Ascending aorta (tissue), 2 donors: ENCODE measurements around the gene GCNT1. TPM values are rescaled to one million over a fixed set of nuclear protein-coding genes. Genes with fewer than 3 reads are reported as not detected.

ENCODE experiments used
- DNase-seq, 2 donors: peaks; one replicate each; pipeline ENCODE4 v3.0.0-alpha.2; 2019; ENCODE audit warnings: low spot score in 2 of 2
- H3K27ac ChIP-seq, 2 donors: fragments of 200-600 bp; sonication (generic); one replicate each; pipeline ENCODE4 v1.5.1; 2016 to 2017; ENCODE audit warnings: mild to moderate bottlenecking in 1 of 2
- H3K27me3 ChIP-seq: fragments of 200-600 bp; sonication (generic); one replicate; pipeline ENCODE4 v1.5.1; 2017
- H3K36me3 ChIP-seq, 2 donors: fragments of 200-600 bp; sonication (generic); one replicate each; pipeline ENCODE4 v1.5.1; 2016
- H3K4me1 ChIP-seq, 2 donors: fragments of 200-600 bp; sonication (generic); one replicate each; pipeline ENCODE4 v1.5.1; 2016 to 2017; ENCODE audit warnings: mild to moderate bottlenecking in 1 of 2
- H3K4me3 ChIP-seq, 2 donors: fragments of 200-600 bp; sonication (generic); one replicate each; pipeline ENCODE4 v1.5.1; 2016 to 2017; ENCODE audit warnings: mild to moderate bottlenecking in 1 of 2
- H3K9me3 ChIP-seq, 2 donors: fragments of 200-600 bp; sonication (generic); one replicate each; pipeline ENCODE4 v1.5.1; 2016
- CTCF ChIP-seq, 3 experiments: fragments of 200-600 bp in 2 of 3; fragments of 450-650 bp in 1 of 3; sonication (generic) in 2 of 3; IDR thresholded peaks; one replicate each; pipeline ENCODE4 v1.5.1; 2016 to 2019; ENCODE audit warnings: antibody characterized with exemption in 3 of 3, mild to moderate bottlenecking in 1 of 3, moderate library complexity in 1 of 3
- intact Hi-C: fragments of 100-400 bp; cut with DNase I; formaldehyde crosslinking; loops from one replicate; pipeline ENCODE4 v1.15.1; 2023
- total RNA-seq: library from RNA; depleted of rRNA; stranded (reverse); fragments of >200 nt; gene quantifications from one replicate; pipeline ENCODE4 v1.1.0, GENCODE V29; 2016

The GCNT1 gene
- total RNA-seq, 1 donor from 2014 or later = 0.21 TPM

GRCh38 chr9:76448501-76448900 lies 10.5 kb upstream of the GCNT1 start:
- no peaks in the 10 kb centered on the region for H3K36me3 ChIP-seq
- H3K27me3 ChIP-seq = no peaks in the 10 kb centered on the region
- intact Hi-C loops = loop anchor here (2.0 kb wide), 1 partner anchor 702 kb away; no protein-coding TSS in a partner anchor

GRCh38 chr9:76451234-76451633 lies 7.7 kb upstream of the GCNT1 start:
- Histone ChIP-seq H3K4me1 (no peaks in the 10 kb centered on the region), H3K27me3 (no peaks in the 10 kb centered on the region), H3K27ac (no peak overlapping the region), H3K4me3 (no peak overlapping the region), H3K9me3 (no peaks in the 10 kb centered on the region), H3K36me3 (no peaks in the 10 kb centered on the region)
- intact Hi-C loops = no loop called here
- TF ChIP-seq CTCF (IDR thresholded peaks at IDR 0.05) = no peak
- no peak for DNase-seq

More at GRCh38 chr9:76448501-76448900, 10.5 kb upstream of the GCNT1 start:
- Histone ChIP-seq H3K4me1 (no peaks in the 10 kb centered on the region), H3K9me3 (no peaks in the 10 kb centered on the region), H3K27ac (no peak overlapping the region), H3K4me3 (no peak overlapping the region)
- DNase-seq = no peak
- TF ChIP-seq CTCF (IDR thresholded peaks at IDR 0.05) = no peak

GRCh38 chr9:76452839-76453238 lies 6.1 kb upstream of the GCNT1 start:
- Histone ChIP-seq H3K36me3 (no peaks in the 10 kb centered on the region), H3K4me3 (no peak overlapping the region), H3K27ac (no peak overlapping the region), H3K4me1 (no peaks in the 10 kb centered on the region), H3K27me3 (no peaks in the 10 kb centered on the region), H3K9me3 (no peaks in the 10 kb centered on the region)
- no peak for TF ChIP-seq CTCF (IDR thresholded peaks at IDR 0.05)
- intact Hi-C loops = no loop called here
- DNase-seq = no peak

GRCh38 chr9:76453785-76454184 lies 5.2 kb upstream of the GCNT1 start:
- Histone ChIP-seq H3K27ac (no peak overlapping the region), H3K9me3 (no peaks in the 10 kb centered on the region), H3K4me3 (no peak overlapping the region), H3K4me1 (no peaks in the 10 kb centered on the region), H3K27me3 (no peaks in the 10 kb centered on the region), H3K36me3 (no peaks in the 10 kb centered on the region)
- intact Hi-C loops = no loop called here
- no peak for DNase-seq
- TF ChIP-seq CTCF (IDR thresholded peaks at IDR 0.05) = no peak

GRCh38 chr9:76454311-76454710 lies 4.7 kb upstream of the GCNT1 start:
- TF ChIP-seq CTCF (IDR thresholded peaks at IDR 0.05) = no peak
- Histone ChIP-seq H3K36me3 (no peaks in the 10 kb centered on the region), H3K27ac (no peak overlapping the region), H3K4me3 (no peak overlapping the region), H3K4me1 (peaks cover 0 to 2% of the 10 kb centered on the region in 2 donors), H3K27me3 (no peaks in the 10 kb centered on the region), H3K9me3 (no peaks in the 10 kb centered on the region)
- DNase-seq = no peak
- intact Hi-C loops = no loop called here
